WTC11 (cell line): ENCODE results near the gene FAM89A. TPM values are rescaled to one million over a fixed set of nuclear protein-coding genes. Genes with fewer than 3 reads are reported as not detected.

Experiments used
- ATAC-seq: fragments of 200-7000 bp; cut with Tn5 transposase; 2 replicates; pipeline ENCODE4 v1.10.0; 2021; ENCODE audit warnings: mild to moderate bottlenecking, moderate library complexity
- CTCF ChIA-PET: fragments of 300-600 bp; sonication (Branson Sonifier 250); formaldehyde crosslinking; loops from one replicate; lab custom pipeline; 2021; ENCODE audit warnings: antibody characterized with exemption; lab: Charles Lee
- POLR2A ChIA-PET: fragments of 350-600 bp; sonication (Branson Sonifier 250); formaldehyde crosslinking; loops from one replicate; lab custom pipeline; 2021; ENCODE audit warnings: antibody characterized with exemption; lab: Charles Lee
- DNase-seq: peaks from one replicate; pipeline ENCODE4 v3.0.0; 2021; ENCODE audit warnings: low spot score
- H3K27ac Mint-ChIP-seq: 2 replicates; pipeline ENCODE4 v1.8.0; 2021; ENCODE audit warnings: mixed read lengths
- H3K27me3 Mint-ChIP-seq: 2 replicates; pipeline ENCODE4 v1.8.0; 2021; ENCODE audit warnings: low read depth, mild to moderate bottlenecking, moderate library complexity, mixed read lengths
- H3K36me3 Mint-ChIP-seq: 2 replicates; pipeline ENCODE4 v1.8.0; 2021; ENCODE audit warnings: mixed read lengths
- H3K4me1 Mint-ChIP-seq: 2 replicates; pipeline ENCODE4 v1.8.0; 2022; ENCODE audit warnings: mixed read lengths
- H3K4me3 Mint-ChIP-seq: 2 replicates; pipeline ENCODE4 v1.8.0; 2021; ENCODE audit warnings: mild to moderate bottlenecking, moderate library complexity, mixed read lengths
- H3K9me3 Mint-ChIP-seq: 2 replicates; pipeline ENCODE4 v1.8.0; 2021; ENCODE audit warnings: mixed read lengths
- ATF1 ChIP-seq: sonication (generic); formaldehyde crosslinking; IDR thresholded peaks from 2 replicates; pipeline ENCODE4 v1.8.1; 2023; ENCODE audit warnings: mild to moderate bottlenecking, moderate library complexity, missing genetic modification reagents
- ETV6 ChIP-seq: sonication (generic); formaldehyde crosslinking; IDR thresholded peaks from 2 replicates; pipeline ENCODE4 v1.8.1; 2022; ENCODE audit warnings: mild to moderate bottlenecking, missing genetic modification reagents
- GABPB1 ChIP-seq: sonication (generic); formaldehyde crosslinking; IDR thresholded peaks from 2 replicates; pipeline ENCODE4 v1.8.1; 2023; ENCODE audit warnings: mild to moderate bottlenecking, missing genetic modification reagents
- GRHL2 ChIP-seq: fragments of 250-450 bp; sonication (Bioruptor Pico); IDR thresholded peaks from 2 replicates; pipeline ENCODE4 v1.8.0; 2022; ENCODE audit warnings: mild to moderate bottlenecking, moderate library complexity; ENCODE audit not compliant: insufficient replicate concordance, severe bottlenecking
- IRF2 ChIP-seq: sonication (generic); formaldehyde crosslinking; IDR thresholded peaks from 2 replicates; pipeline ENCODE4 v1.8.0; 2022; ENCODE audit warnings: low read depth, missing genetic modification reagents, borderline replicate concordance
- MYBL2 ChIP-seq: sonication (generic); formaldehyde crosslinking; IDR thresholded peaks from 2 replicates; pipeline ENCODE4 v1.8.1; 2023; ENCODE audit warnings: mild to moderate bottlenecking, moderate library complexity, missing genetic modification reagents
- NFYB ChIP-seq: sonication (generic); formaldehyde crosslinking; conservative IDR thresholded peaks from 2 replicates; pipeline ENCODE4 v1.8.0; 2022; ENCODE audit warnings: low read depth, missing genetic modification reagents
- NR1H2 ChIP-seq: sonication (generic); formaldehyde crosslinking; IDR thresholded peaks from 2 replicates; pipeline ENCODE4 v1.9.0; 2021; ENCODE audit warnings: mild to moderate bottlenecking, moderate library complexity, missing genetic modification reagents
- PRRX2 ChIP-seq: fragments of 250-450 bp; sonication (Bioruptor Pico); IDR thresholded peaks from 2 replicates; pipeline ENCODE4 v1.8.0; 2021; ENCODE audit warnings: mild to moderate bottlenecking
- RELA ChIP-seq: sonication (generic); formaldehyde crosslinking; IDR thresholded peaks from 2 replicates; pipeline ENCODE4 v1.8.1; 2022; ENCODE audit warnings: missing genetic modification reagents, mild to moderate bottlenecking, borderline replicate concordance
- RORB ChIP-seq: fragments of 250-450 bp; sonication (Bioruptor Pico); IDR thresholded peaks from 2 replicates; pipeline ENCODE4 v1.9.0; 2021; ENCODE audit warnings: mild to moderate bottlenecking
- ZNF263 ChIP-seq: sonication (generic); formaldehyde crosslinking; IDR thresholded peaks from 2 replicates; pipeline ENCODE4 v1.8.1; 2022; ENCODE audit warnings: low read depth, mild to moderate bottlenecking, moderate library complexity, missing genetic modification reagents
- ZNF423 ChIP-seq: fragments of 250-450 bp; sonication (Bioruptor Pico); IDR thresholded peaks from 2 replicates; pipeline ENCODE4 v2.1.2; 2022; ENCODE audit warnings: mild to moderate bottlenecking, moderate library complexity
- total RNA-seq: library from RNA; stranded (reverse); gene quantifications from 3 replicates; pipeline ENCODE4 v1.2.3, GENCODE V29; 2021
- TF ChIP-seq, protein P1 (sequence below): sonication (generic); formaldehyde crosslinking; IDR thresholded peaks from 2 replicates; pipeline ENCODE4 v1.8.0; 2023; ENCODE audit warnings: mild to moderate bottlenecking, missing genetic modification reagents
- TF ChIP-seq, protein P2 (sequence below): sonication (generic); formaldehyde crosslinking; IDR thresholded peaks from 2 replicates; pipeline ENCODE4 v1.8.0; 2023; ENCODE audit warnings: missing genetic modification reagents
- TF ChIP-seq, protein P3 (sequence below): sonication (generic); formaldehyde crosslinking; IDR thresholded peaks from 2 replicates; pipeline ENCODE4 v1.8.1; 2023; ENCODE audit warnings: mild to moderate bottlenecking, moderate library complexity, missing genetic modification reagents
- TF ChIP-seq, protein P4 (sequence below): sonication (generic); formaldehyde crosslinking; conservative IDR thresholded peaks from 2 replicates; pipeline ENCODE4 v1.8.1; 2023; ENCODE audit warnings: mild to moderate bottlenecking, low read depth, missing genetic modification reagents, moderate library complexity
- TF ChIP-seq, protein P5 (sequence below): sonication (generic); formaldehyde crosslinking; IDR thresholded peaks from 2 replicates; pipeline ENCODE4 v1.8.1; 2023; ENCODE audit warnings: mild to moderate bottlenecking, missing genetic modification reagents
- TF ChIP-seq, protein P6 (sequence below): fragments of 250-450 bp; sonication (Bioruptor Pico); IDR thresholded peaks from 2 replicates; pipeline ENCODE4 v1.9.0; 2021; ENCODE audit warnings: moderate library complexity, mild to moderate bottlenecking, inconsistent platforms, borderline replicate concordance
- TF ChIP-seq, protein P7 (sequence below): sonication (generic); formaldehyde crosslinking; conservative IDR thresholded peaks from 2 replicates; pipeline ENCODE4 v1.8.1; 2022; ENCODE audit warnings: mild to moderate bottlenecking, missing genetic modification reagents
- TF ChIP-seq, protein P8 (sequence below): fragments of 200-600 bp; IDR thresholded peaks from 2 replicates; pipeline ENCODE4 v1.8.0; 2022; ENCODE audit warnings: antibody characterized with exemption

FAM89A gene
- total RNA-seq, 1 experiment from 2014 or later = 2.4 TPM

DNA sequence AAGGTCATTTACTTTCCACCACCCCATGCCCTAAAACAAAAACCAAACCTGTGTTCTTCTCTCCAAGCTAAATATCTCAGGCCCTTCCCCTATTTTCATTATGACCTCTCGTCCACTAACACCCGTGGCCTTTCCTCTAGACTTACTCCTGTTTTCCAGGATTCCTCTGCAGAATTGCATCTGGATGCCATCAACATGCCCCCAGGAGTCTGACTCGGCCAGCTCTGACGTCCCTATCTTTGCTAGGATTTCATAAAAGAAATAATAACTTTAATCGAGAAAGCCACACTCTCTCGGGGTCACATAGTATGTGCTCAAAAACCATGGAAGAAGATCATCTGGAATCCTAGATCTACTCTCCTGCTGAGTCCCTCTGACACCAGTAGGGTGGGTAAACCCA is 13.5 kb downstream of the FAM89A start:
- Mint-ChIP-seq H3K36me3 (no peaks in the 10 kb centered on the region), H3K4me3 (no peak overlapping the region), H3K4me1 (peaks cover 15% of the 10 kb centered on the region), H3K9me3 (no peaks in the 10 kb centered on the region), H3K27me3 (peaks cover 48% of the 10 kb centered on the region), H3K27ac (no peak overlapping the region)
- no peak for ATAC-seq
- ChIA-PET CTCF (interaction anchor here (1.2 kb wide), 1 partner anchor 66 kb away, joined by 3 read pairs; no protein-coding TSS in a partner anchor), POLR2A (interaction anchor here (0.6 kb wide), 1 partner anchor 8 kb away, joined by 3 read pairs; no protein-coding TSS in a partner anchor)
- no peak for DNase-seq
- TF ChIP-seq, protein P1, sequence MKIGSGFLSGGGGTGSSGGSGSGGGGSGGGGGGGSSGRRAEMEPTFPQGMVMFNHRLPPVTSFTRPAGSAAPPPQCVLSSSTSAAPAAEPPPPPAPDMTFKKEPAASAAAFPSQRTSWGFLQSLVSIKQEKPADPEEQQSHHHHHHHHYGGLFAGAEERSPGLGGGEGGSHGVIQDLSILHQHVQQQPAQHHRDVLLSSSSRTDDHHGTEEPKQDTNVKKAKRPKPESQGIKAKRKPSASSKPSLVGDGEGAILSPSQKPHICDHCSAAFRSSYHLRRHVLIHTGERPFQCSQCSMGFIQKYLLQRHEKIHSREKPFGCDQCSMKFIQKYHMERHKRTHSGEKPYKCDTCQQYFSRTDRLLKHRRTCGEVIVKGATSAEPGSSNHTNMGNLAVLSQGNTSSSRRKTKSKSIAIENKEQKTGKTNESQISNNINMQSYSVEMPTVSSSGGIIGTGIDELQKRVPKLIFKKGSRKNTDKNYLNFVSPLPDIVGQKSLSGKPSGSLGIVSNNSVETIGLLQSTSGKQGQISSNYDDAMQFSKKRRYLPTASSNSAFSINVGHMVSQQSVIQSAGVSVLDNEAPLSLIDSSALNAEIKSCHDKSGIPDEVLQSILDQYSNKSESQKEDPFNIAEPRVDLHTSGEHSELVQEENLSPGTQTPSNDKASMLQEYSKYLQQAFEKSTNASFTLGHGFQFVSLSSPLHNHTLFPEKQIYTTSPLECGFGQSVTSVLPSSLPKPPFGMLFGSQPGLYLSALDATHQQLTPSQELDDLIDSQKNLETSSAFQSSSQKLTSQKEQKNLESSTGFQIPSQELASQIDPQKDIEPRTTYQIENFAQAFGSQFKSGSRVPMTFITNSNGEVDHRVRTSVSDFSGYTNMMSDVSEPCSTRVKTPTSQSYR (CRISPR knock-in tag) = no peak
- TF ChIP-seq RELA (CRISPR knock-in tag) (no peak), MYBL2 (CRISPR knock-in tag) (no peak), GABPB1 (CRISPR knock-in tag) (no peak), NR1H2 (no peak), PRRX2 (CRISPR knock-in tag) (no peak), ZNF423 (CRISPR knock-in tag) (no peak), ATF1 (CRISPR knock-in tag) (no peak), IRF2 (CRISPR knock-in tag) (no peak)
- TF ChIP-seq, protein P2, sequence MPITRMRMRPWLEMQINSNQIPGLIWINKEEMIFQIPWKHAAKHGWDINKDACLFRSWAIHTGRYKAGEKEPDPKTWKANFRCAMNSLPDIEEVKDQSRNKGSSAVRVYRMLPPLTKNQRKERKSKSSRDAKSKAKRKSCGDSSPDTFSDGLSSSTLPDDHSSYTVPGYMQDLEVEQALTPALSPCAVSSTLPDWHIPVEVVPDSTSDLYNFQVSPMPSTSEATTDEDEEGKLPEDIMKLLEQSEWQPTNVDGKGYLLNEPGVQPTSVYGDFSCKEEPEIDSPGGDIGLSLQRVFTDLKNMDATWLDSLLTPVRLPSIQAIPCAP (CRISPR knock-in tag) = no peak
- TF ChIP-seq, protein P3, sequence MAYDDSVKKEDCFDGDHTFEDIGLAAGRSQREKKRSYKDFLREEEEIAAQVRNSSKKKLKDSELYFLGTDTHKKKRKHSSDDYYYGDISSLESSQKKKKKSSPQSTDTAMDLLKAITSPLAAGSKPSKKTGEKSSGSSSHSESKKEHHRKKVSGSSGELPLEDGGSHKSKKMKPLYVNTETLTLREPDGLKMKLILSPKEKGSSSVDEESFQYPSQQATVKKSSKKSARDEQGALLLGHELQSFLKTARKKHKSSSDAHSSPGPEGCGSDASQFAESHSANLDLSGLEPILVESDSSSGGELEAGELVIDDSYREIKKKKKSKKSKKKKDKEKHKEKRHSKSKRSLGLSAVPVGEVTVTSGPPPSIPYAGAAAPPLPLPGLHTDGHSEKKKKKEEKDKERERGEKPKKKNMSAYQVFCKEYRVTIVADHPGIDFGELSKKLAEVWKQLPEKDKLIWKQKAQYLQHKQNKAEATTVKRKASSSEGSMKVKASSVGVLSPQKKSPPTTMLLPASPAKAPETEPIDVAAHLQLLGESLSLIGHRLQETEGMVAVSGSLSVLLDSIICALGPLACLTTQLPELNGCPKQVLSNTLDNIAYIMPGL = no peak
- TF ChIP-seq, protein P4, sequence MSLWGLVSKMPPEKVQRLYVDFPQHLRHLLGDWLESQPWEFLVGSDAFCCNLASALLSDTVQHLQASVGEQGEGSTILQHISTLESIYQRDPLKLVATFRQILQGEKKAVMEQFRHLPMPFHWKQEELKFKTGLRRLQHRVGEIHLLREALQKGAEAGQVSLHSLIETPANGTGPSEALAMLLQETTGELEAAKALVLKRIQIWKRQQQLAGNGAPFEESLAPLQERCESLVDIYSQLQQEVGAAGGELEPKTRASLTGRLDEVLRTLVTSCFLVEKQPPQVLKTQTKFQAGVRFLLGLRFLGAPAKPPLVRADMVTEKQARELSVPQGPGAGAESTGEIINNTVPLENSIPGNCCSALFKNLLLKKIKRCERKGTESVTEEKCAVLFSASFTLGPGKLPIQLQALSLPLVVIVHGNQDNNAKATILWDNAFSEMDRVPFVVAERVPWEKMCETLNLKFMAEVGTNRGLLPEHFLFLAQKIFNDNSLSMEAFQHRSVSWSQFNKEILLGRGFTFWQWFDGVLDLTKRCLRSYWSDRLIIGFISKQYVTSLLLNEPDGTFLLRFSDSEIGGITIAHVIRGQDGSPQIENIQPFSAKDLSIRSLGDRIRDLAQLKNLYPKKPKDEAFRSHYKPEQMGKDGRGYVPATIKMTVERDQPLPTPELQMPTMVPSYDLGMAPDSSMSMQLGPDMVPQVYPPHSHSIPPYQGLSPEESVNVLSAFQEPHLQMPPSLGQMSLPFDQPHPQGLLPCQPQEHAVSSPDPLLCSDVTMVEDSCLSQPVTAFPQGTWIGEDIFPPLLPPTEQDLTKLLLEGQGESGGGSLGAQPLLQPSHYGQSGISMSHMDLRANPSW (CRISPR knock-in tag) = no peak
- TF ChIP-seq, protein P5, sequence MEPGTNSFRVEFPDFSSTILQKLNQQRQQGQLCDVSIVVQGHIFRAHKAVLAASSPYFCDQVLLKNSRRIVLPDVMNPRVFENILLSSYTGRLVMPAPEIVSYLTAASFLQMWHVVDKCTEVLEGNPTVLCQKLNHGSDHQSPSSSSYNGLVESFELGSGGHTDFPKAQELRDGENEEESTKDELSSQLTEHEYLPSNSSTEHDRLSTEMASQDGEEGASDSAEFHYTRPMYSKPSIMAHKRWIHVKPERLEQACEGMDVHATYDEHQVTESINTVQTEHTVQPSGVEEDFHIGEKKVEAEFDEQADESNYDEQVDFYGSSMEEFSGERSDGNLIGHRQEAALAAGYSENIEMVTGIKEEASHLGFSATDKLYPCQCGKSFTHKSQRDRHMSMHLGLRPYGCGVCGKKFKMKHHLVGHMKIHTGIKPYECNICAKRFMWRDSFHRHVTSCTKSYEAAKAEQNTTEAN (CRISPR knock-in tag) = no peak
- TF ChIP-seq, protein P6, sequence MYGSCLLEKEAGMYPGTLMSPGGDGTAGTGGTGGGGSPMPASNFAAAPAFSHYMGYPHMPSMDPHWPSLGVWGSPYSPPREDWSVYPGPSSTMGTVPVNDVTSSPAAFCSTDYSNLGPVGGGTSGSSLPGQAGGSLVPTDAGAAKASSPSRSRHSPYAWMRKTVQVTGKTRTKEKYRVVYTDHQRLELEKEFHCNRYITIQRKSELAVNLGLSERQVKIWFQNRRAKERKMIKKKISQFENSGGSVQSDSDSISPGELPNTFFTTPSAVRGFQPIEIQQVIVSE (CRISPR knock-in tag) = no peak
- TF ChIP-seq, protein P7, sequence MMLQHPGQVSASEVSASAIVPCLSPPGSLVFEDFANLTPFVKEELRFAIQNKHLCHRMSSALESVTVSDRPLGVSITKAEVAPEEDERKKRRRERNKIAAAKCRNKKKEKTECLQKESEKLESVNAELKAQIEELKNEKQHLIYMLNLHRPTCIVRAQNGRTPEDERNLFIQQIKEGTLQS (CRISPR knock-in tag) = no peak

DNA sequence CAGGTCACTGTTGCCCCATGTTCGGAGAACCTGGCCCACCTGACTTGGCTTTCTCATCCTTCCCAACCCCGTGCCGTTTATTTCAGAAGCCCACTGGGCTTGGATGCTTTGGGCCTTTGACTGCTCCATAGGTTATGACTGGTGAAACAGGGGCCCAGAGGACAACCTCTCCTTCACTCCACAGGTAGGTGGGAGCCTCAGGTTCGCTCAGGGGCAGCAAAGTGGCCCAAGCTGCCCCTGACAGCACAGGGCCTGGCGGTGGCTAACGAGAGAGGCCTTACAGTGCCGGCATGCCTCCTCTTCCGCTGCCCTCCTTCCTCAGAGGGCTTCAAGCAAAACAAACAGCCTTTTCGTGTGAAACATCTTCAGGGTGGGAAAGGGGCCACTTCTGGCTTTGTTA is 16.9 kb downstream of the FAM89A start:
- no peaks in the 10 kb centered on the region for H3K36me3 Mint-ChIP-seq
- POLR2A ChIA-PET = no interaction called here
- H3K27ac Mint-ChIP-seq = no peak overlapping the region
- peaks cover 31% of the 10 kb centered on the region for H3K4me1 Mint-ChIP-seq
- H3K9me3 Mint-ChIP-seq = no peaks in the 10 kb centered on the region
- no peak for DNase-seq
- CTCF ChIA-PET = no interaction called here
- ATAC-seq = no peak
- H3K27me3 Mint-ChIP-seq = peaks cover 71% of the 10 kb centered on the region
- no peak overlapping the region for H3K4me3 Mint-ChIP-seq
- TF ChIP-seq NFYB (no peak), RORB (CRISPR knock-in tag) (no peak), ZNF263 (CRISPR knock-in tag) (no peak), ETV6 (CRISPR knock-in tag) (no peak), GRHL2 (CRISPR knock-in tag) (no peak)
- TF ChIP-seq, protein P8, sequence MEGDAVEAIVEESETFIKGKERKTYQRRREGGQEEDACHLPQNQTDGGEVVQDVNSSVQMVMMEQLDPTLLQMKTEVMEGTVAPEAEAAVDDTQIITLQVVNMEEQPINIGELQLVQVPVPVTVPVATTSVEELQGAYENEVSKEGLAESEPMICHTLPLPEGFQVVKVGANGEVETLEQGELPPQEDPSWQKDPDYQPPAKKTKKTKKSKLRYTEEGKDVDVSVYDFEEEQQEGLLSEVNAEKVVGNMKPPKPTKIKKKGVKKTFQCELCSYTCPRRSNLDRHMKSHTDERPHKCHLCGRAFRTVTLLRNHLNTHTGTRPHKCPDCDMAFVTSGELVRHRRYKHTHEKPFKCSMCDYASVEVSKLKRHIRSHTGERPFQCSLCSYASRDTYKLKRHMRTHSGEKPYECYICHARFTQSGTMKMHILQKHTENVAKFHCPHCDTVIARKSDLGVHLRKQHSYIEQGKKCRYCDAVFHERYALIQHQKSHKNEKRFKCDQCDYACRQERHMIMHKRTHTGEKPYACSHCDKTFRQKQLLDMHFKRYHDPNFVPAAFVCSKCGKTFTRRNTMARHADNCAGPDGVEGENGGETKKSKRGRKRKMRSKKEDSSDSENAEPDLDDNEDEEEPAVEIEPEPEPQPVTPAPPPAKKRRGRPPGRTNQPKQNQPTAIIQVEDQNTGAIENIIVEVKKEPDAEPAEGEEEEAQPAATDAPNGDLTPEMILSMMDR = no peak
